MCF 10A (cell line): Measurements from ENCODE around the gene SLC25A22. TPM values are rescaled to one million over a fixed set of nuclear protein-coding genes. Genes with fewer than 3 reads are reported as not detected.

Experiments used
- BruUV-seq: library from RNA; stranded (reverse); fragments of 400-500 nt; replicated peaks from 2 replicates; lab custom pipeline; 2021; lab: Mats Ljungman, UMichigan
- CTCF ChIA-PET: fragments of 300-600 bp; sonication (Branson Sonifier 250); formaldehyde crosslinking; extraction: SDS; loops from one replicate; lab custom pipeline; 2021; ENCODE audit warnings: antibody characterized with exemption, inconsistent platforms; lab: Yijun Ruan, JAX
- POLR2A ChIA-PET: fragments of 300-600, 350-650 bp; sonication (Branson Sonifier 250); formaldehyde crosslinking; extraction: SDS; loops from one replicate; lab custom pipeline; 2020; ENCODE audit warnings: antibody characterized with exemption, inconsistent platforms; lab: Yijun Ruan, JAX
- DNase-seq: peaks from one replicate; pipeline ENCODE4 v3.0.0-alpha.2; 2018; ENCODE audit not compliant: unreplicated experiment
- H3K27ac Mint-ChIP-seq: one replicate; pipeline ENCODE4 v1.8.0; 2022; ENCODE audit warnings: mild to moderate bottlenecking, low read depth, mixed read lengths; ENCODE audit not compliant: unreplicated experiment
- H3K27me3 Mint-ChIP-seq: one replicate; pipeline ENCODE4 v1.8.0; 2022; ENCODE audit warnings: mixed read lengths; ENCODE audit not compliant: insufficient read depth, unreplicated experiment
- H3K36me3 Mint-ChIP-seq: one replicate; pipeline ENCODE4 v1.8.0; 2022; ENCODE audit warnings: mild to moderate bottlenecking, moderate library complexity, mixed read lengths; ENCODE audit not compliant: insufficient read depth, unreplicated experiment
- H3K4me1 Mint-ChIP-seq: one replicate; pipeline ENCODE4 v1.8.0; 2022; ENCODE audit warnings: mixed read lengths; ENCODE audit not compliant: insufficient read depth, unreplicated experiment
- H3K4me3 Mint-ChIP-seq: one replicate; pipeline ENCODE4 v1.8.0; 2022; ENCODE audit warnings: mild to moderate bottlenecking, moderate library complexity, mixed read lengths; ENCODE audit not compliant: unreplicated experiment
- H3K9me3 Mint-ChIP-seq: one replicate; pipeline ENCODE4 v1.8.0; 2022; ENCODE audit warnings: mixed read lengths; ENCODE audit not compliant: unreplicated experiment
- intact Hi-C: fragments of 100-400 bp; cut with micrococcal nuclease; formaldehyde crosslinking; loops from 2 replicates; pipeline ENCODE4 v1.14.1; 2022
- total RNA-seq: library from RNA; stranded (reverse); gene quantifications from 2 replicates; pipeline ENCODE4 v1.2.3, GENCODE V29; 2022
- TF ChIP-seq, protein P1 (sequence below): fragments of 200-600 bp; IDR thresholded peaks from one replicate; pipeline ENCODE4 v1.8.0; 2022; ENCODE audit warnings: antibody characterized with exemption, mild to moderate bottlenecking; ENCODE audit not compliant: unreplicated experiment

SLC25A22 gene
- total RNA-seq, 1 experiment from 2014 or later = 34.0 TPM

DNA sequence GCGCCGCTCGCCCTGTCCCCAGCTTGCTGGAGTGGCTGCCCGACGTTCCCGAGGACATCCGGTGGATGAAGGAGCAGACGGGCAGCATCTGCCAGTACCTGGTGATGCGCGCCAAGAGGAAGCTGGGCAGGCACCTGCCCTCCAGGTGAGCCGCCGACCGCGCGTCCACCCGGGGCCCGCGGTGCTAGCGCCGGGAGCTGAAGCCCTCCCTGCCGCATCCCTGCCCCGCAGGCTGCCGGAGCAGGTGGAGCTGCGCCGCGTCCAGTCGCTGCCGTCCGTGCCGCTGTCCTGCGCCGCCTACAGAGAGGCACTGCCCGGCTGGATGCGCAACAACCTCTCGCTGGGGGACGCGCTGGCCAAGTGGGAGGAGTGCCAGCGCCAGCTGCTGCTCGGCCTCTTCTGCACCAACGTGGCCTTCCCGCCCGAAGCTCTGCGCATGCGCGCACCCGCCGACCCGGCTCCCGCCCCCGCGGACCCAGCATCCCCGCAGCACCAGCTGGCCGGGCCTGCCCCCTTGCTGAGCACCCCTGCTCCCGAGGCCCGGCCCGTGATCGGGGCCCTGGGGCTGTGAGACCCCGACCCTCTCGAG is 26.3 kb upstream of the SLC25A22 start:
- H3K36me3 Mint-ChIP-seq = peaks cover 42% of the 10 kb centered on the region
- TF ChIP-seq, protein P1, sequence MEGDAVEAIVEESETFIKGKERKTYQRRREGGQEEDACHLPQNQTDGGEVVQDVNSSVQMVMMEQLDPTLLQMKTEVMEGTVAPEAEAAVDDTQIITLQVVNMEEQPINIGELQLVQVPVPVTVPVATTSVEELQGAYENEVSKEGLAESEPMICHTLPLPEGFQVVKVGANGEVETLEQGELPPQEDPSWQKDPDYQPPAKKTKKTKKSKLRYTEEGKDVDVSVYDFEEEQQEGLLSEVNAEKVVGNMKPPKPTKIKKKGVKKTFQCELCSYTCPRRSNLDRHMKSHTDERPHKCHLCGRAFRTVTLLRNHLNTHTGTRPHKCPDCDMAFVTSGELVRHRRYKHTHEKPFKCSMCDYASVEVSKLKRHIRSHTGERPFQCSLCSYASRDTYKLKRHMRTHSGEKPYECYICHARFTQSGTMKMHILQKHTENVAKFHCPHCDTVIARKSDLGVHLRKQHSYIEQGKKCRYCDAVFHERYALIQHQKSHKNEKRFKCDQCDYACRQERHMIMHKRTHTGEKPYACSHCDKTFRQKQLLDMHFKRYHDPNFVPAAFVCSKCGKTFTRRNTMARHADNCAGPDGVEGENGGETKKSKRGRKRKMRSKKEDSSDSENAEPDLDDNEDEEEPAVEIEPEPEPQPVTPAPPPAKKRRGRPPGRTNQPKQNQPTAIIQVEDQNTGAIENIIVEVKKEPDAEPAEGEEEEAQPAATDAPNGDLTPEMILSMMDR = no peak
- H3K27me3 Mint-ChIP-seq = no peaks in the 10 kb centered on the region
- no peak overlapping the region for H3K4me3 Mint-ChIP-seq
- BruUV-seq = no TSS peak
- H3K27ac Mint-ChIP-seq = no peak overlapping the region
- ChIA-PET POLR2A (interaction anchor here (0.6 to 2.0 kb wide), 5 partner anchors 9 to 16 kb away, joined by 3 to 8 read pairs (median 4); partner anchors contain the start of genes CD151 and RPLP2), CTCF (interaction anchor here (0.6 kb wide), 1 partner anchor 13 kb away, joined by 3 read pairs; no protein-coding TSS in a partner anchor)
- H3K9me3 Mint-ChIP-seq = no peaks in the 10 kb centered on the region
- DNase-seq = no peak
- peaks cover 5% of the 10 kb centered on the region for H3K4me1 Mint-ChIP-seq
- intact Hi-C loops = no loop called here

DNA sequence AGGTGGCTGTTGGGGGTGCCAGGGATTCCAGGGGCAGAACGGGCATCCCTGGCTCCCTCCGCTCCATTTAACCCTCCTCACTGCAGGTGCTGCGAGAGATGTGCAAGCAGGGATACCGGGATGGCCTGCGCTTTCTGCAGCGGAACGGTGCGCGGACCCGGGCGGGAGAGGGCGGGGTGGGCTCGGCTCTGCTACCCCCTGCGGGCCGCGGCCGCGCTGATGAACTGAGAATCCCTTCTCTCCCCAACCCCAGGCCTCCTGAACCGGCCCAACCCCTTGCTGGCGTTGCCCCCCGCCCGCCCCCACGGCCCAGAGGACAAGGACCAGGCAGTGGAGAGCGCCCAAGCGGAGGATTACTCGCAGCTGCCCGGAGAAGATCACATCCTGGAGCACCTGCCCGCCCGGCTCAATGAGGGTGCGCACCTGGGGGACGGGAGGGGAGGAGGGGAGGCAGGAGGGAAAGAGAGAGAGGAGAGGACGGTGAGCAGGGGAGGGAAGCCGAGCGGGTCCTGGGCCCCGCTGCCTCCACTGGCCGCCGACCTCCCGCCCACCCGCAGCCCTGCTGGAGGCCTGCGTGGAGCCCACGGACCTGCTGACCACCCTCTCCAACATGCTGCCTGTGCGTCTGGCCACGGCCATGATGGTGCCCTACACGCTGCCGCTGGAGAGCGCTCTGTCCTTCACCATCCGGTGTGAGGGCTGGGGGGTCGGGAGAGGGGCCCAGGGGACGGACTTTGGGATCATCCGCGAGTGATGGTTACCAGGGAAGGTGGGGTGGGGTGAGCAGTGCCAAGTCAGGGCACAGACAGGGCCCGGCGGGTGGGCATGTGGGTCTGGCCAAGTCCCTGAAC is 25.6 kb upstream of the SLC25A22 start:
- H3K27me3 Mint-ChIP-seq = no peaks in the 10 kb centered on the region
- ChIA-PET CTCF (no interaction called here), POLR2A (interaction anchor here (0.5 to 9.6 kb wide), 5 partner anchors 10 to 129 kb away, joined by 3 to 274 read pairs (median 8); partner anchors contain the start of genes CD151, DEAF1, POLR2L and RPLP2)
- H3K4me1 Mint-ChIP-seq = peaks cover 7% of the 10 kb centered on the region
- no peak overlapping the region for H3K27ac Mint-ChIP-seq
- peaks cover 42% of the 10 kb centered on the region for H3K36me3 Mint-ChIP-seq
- no peaks in the 10 kb centered on the region for H3K9me3 Mint-ChIP-seq
- TF ChIP-seq, protein P1 = no peak
- BruUV-seq = no TSS peak
- intact Hi-C loops = no loop called here
- no peak overlapping the region for H3K4me3 Mint-ChIP-seq
- no peak for DNase-seq

DNA sequence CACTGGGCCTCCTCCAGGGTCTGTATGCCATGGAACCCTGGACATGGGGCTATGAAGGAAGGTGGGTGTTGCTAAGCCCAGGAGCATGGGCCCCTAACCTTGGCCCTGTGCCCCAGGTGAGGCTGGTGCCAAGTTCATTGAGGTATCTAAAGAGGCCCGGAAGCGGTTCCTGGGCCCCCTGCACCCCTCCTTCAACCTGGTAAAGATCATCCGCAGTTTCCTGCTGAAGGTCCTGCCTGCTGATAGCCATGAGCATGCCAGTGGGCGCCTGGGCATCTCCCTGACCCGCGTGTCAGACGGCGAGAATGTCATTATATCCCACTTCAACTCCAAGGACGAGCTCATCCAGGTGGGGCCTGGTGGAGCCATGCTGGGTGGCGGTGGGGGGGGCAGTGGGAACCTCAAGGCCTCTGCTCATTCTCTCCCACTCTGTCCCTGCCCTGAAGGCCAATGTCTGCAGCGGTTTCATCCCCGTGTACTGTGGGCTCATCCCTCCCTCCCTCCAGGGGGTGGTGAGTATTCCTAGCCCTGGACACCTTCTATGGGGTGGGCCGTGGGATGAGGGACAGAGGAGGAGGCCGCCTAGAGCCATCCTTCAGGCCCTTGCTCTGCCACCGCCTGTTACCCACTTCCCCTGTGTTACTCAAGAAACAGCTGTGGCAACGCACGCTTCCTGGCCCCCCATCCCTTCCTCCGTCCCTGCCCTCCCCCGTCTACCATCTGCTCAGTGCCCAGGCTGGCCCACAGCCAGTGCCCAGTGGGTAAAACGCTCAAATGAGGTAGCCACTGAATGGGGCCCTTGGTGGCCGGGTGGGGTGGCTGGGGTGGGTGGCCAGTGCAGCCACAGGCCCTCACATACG is 23.7 kb upstream of the SLC25A22 start:
- TF ChIP-seq, protein P1 = no peak
- peaks cover 11% of the 10 kb centered on the region for H3K4me1 Mint-ChIP-seq
- intact Hi-C loops = no loop called here
- POLR2A ChIA-PET = interaction anchor here (0.6 to 9.6 kb wide), 7 partner anchors 11 to 126 kb away, joined by 3 to 274 read pairs (median 41); partner anchors contain the start of genes CD151, DEAF1, PIDD1 and POLR2L
- no peak for DNase-seq
- CTCF ChIA-PET = interaction anchor here (0.8 to 1.6 kb wide), 3 partner anchors 13 to 530 kb away, joined by 3 to 6 read pairs (median 3); no protein-coding TSS in a partner anchor
- peak overlapping the region; percentile 72 for H3K4me3 Mint-ChIP-seq
- peaks cover 42% of the 10 kb centered on the region for H3K36me3 Mint-ChIP-seq
- H3K27me3 Mint-ChIP-seq = no peaks in the 10 kb centered on the region
- no TSS peak for BruUV-seq
- no peaks in the 10 kb centered on the region for H3K9me3 Mint-ChIP-seq
- H3K27ac Mint-ChIP-seq = peak overlapping the region; percentile 63
